Thyroid gland (tissue), 4 donors: ENCODE measurements around the gene LMF2.

Experiments used
- POLR2A ChIP-seq, 2 donors: fragments of 450-650 bp; IDR thresholded peaks; one replicate each; pipeline ENCODE4 v1.6.1; 2017; ENCODE audit warnings: antibody characterized with exemption in 2 of 2, mild to moderate bottlenecking in 2 of 2, moderate library complexity in 1 of 2
- TF ChIP-seq, protein P1 (sequence below), 6 experiments: fragments of 200-600 bp in 3 of 6; fragments of 450-650 bp in 3 of 6; sonication (generic) in 3 of 6; IDR thresholded peaks; one replicate each; pipeline ENCODE4 v1.5.1; 2016 to 2019; ENCODE audit warnings: antibody characterized with exemption in 6 of 6, mild to moderate bottlenecking in 2 of 6, inconsistent platforms in 1 of 6, moderate library complexity in 1 of 6

DNA sequence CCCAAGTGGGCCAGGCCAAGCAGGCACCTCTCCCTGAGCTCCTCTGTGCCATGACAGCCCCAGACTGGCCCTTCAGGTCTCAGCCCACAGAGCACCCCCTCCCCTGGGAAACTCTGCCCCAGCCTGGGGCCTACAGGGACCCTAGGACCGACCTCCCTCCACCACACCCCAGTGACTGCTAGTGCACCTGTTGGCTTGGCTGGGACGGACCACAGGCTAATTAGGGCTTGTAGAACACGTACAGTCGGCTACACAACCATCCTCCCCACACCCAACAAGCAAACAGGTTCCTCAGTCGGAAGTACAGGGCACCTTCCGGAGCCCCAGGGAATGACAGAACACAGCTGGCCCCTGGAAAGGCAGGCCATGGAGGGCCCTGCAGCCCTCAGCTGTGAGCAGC, 37.0 kb downstream of the LMF2 start:
- TF ChIP-seq, protein P1, sequence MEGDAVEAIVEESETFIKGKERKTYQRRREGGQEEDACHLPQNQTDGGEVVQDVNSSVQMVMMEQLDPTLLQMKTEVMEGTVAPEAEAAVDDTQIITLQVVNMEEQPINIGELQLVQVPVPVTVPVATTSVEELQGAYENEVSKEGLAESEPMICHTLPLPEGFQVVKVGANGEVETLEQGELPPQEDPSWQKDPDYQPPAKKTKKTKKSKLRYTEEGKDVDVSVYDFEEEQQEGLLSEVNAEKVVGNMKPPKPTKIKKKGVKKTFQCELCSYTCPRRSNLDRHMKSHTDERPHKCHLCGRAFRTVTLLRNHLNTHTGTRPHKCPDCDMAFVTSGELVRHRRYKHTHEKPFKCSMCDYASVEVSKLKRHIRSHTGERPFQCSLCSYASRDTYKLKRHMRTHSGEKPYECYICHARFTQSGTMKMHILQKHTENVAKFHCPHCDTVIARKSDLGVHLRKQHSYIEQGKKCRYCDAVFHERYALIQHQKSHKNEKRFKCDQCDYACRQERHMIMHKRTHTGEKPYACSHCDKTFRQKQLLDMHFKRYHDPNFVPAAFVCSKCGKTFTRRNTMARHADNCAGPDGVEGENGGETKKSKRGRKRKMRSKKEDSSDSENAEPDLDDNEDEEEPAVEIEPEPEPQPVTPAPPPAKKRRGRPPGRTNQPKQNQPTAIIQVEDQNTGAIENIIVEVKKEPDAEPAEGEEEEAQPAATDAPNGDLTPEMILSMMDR (IDR thresholded peaks at IDR 0.05), result no peak
- no peak for TF ChIP-seq POLR2A (IDR thresholded peaks at IDR 0.05)
